ENCODE measurements around the gene ARID5B.

The ARID5B gene

DNA sequence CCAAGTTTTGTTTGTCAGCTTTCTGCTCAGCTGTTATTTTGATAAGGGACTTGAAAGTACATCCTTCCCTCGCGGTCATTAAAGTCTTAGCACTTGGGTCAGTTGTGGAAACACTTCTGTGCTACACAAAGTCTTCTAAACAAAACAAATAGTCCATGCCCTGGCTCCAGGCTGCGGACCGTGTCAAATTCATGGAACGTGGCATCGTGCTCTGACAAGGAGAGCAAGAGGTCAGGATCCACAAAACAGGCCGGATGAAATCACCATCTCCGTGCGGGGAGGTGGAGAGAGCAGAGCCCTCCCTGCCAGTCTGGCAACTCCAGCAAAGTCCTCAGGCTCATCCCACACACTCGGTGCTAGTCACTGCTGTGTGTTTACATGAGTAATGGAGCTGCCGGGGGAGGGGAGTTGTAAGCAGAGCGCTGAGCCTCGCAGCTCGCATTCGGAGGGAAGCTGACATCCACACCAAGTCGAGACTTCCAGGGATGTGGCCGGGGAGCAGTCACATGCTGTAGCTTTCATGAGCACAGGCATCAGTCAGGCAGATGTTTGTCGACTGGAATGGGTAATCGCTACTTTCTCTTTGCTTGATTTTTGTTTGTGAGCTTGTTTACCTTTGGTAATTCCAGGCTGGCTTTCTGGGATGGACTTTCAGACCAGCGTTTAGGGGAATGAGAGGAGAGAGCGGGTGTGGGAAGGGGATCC lies 147.6 kb downstream of the ARID5B start:
- no peaks in the 10 kb centered on the region for H3K9me3 ChIP-seq (ENCODE audit: insufficient read depth, low read length, severe bottlenecking)
- H3K4me2 ChIP-seq (ENCODE audit: insufficient read depth, low read length), result no peak overlapping the region
- H3K4me1 ChIP-seq (ENCODE audit: insufficient read depth, low read length), result peaks cover 8% of the 10 kb centered on the region; the same call in 1 of the 2 replicates
- TF ChIP-seq, protein P1, sequence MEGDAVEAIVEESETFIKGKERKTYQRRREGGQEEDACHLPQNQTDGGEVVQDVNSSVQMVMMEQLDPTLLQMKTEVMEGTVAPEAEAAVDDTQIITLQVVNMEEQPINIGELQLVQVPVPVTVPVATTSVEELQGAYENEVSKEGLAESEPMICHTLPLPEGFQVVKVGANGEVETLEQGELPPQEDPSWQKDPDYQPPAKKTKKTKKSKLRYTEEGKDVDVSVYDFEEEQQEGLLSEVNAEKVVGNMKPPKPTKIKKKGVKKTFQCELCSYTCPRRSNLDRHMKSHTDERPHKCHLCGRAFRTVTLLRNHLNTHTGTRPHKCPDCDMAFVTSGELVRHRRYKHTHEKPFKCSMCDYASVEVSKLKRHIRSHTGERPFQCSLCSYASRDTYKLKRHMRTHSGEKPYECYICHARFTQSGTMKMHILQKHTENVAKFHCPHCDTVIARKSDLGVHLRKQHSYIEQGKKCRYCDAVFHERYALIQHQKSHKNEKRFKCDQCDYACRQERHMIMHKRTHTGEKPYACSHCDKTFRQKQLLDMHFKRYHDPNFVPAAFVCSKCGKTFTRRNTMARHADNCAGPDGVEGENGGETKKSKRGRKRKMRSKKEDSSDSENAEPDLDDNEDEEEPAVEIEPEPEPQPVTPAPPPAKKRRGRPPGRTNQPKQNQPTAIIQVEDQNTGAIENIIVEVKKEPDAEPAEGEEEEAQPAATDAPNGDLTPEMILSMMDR (IDR thresholded peaks at IDR 0.05; ENCODE audit: borderline replicate concordance, extremely low read depth, low read length, poor library complexity, severe bottlenecking), result no peak
- TF ChIP-seq EZH2 (IDR thresholded peaks at IDR 0.05; ENCODE audit: borderline replicate concordance, low read depth, low read length, severe bottlenecking), result no peak
- no peak for DNase-seq
- H3K36me3 ChIP-seq (ENCODE audit: insufficient read depth, low read length), result no peaks in the 10 kb centered on the region
- no peak overlapping the region for H3K4me3 ChIP-seq (ENCODE audit: low read depth in 1 of 2, low read length in 2 of 2)
- no peaks in the 10 kb centered on the region for H4K20me1 ChIP-seq (ENCODE audit: insufficient read depth, low read length)
- ATAC-seq (ENCODE audit: insufficient read depth, low read depth), result no peak
- no peak overlapping the region for H2AFZ ChIP-seq (ENCODE audit: low read depth, low read length)
- H3K27ac ChIP-seq (ENCODE audit: low read length), result no peak overlapping the region
- H3K9ac ChIP-seq (ENCODE audit: low read depth, low read length), result no peak overlapping the region
- no peaks in the 10 kb centered on the region for H3K79me2 ChIP-seq (ENCODE audit: insufficient read depth, low read length)
- no peaks in the 10 kb centered on the region for H3K27me3 ChIP-seq (ENCODE audit: insufficient read depth, low read length, poor library complexity)

DNA sequence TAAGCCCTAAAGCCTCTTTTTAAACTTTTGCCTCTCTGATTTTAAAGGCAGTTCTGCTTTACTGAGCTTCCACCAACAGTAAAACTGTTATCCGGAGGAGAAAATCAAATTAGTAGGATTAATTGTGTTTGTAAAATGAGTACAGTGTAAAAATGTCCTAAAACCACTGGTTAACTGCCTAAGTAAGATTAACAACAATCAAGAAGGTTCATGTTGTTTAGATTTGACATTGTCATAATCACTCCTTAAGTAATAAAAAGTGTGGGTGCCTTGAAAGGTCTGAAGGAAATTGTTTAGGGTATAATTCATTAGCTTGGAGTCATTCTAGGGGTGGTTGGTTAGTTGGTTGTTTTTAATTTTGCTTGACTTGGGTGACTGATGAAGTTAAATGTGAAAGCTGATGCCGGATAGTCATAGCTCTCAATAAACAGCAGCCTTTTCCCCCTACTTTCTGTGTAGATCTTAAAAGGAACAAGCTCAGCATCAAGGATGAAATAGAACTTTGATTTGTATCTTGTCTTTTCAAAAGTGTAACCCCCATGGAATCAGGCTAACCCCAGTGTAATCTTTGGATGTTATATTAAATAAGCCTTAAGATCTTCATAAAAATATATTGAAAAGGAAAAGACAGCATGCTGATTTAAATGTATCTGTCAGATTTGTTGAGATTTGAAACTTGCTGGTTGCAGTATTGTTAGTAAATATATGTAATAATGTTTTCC lies 148.3 kb downstream of the ARID5B start:
- H4K20me1 ChIP-seq (ENCODE audit: insufficient read depth, low read length), result no peaks in the 10 kb centered on the region
- no peaks in the 10 kb centered on the region for H3K79me2 ChIP-seq (ENCODE audit: insufficient read depth, low read length)
- ATAC-seq (ENCODE audit: insufficient read depth, low read depth), result no peak

DNA sequence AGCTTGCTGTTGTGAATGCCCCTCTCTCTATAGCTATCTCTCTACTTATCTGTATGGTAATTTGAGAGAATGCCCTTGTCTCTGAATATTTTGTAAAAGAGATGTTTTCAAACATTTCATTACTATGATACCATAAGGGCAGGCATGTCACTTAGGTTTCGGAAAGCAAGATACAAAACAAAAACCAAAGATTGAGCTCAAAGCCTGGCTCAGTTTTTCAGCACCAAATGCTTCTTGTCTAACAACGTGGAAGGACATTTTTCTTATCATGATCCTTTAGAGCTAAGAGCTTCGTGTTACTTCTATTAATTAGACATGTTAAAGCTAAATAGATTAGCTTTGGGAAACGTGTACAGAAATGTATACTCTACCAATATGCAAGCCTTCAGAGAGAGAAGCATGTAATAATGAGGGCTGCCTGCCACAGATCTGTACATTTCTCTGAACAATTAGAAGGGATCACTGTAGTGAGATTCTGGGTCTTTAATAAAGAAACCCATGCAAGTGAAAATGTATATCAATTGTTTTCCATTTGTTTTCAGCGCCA lies 148.9 kb downstream of the ARID5B start:
- H3K9ac ChIP-seq (ENCODE audit: low read depth, low read length), result no peak overlapping the region
- no peaks in the 10 kb centered on the region for H3K9me3 ChIP-seq (ENCODE audit: insufficient read depth, low read length, severe bottlenecking)
- H3K27ac ChIP-seq (ENCODE audit: low read length), result no peak overlapping the region
- TF ChIP-seq EZH2 (IDR thresholded peaks at IDR 0.05; ENCODE audit: borderline replicate concordance, low read depth, low read length, severe bottlenecking), result no peak
- TF ChIP-seq, protein P1 (IDR thresholded peaks at IDR 0.05; ENCODE audit: borderline replicate concordance, extremely low read depth, low read length, poor library complexity, severe bottlenecking), result no peak
- H3K4me3 ChIP-seq (ENCODE audit: low read depth in 1 of 2, low read length in 2 of 2), result no peak overlapping the region
- no peak overlapping the region for H2AFZ ChIP-seq (ENCODE audit: low read depth, low read length)
- DNase-seq (no peak), ATAC-seq (ENCODE audit: insufficient read depth, low read depth) (no peak)
- H3K36me3 ChIP-seq (ENCODE audit: insufficient read depth, low read length), result no peaks in the 10 kb centered on the region
- no peaks in the 10 kb centered on the region for H3K27me3 ChIP-seq (ENCODE audit: insufficient read depth, low read length, poor library complexity)
- no peaks in the 10 kb centered on the region for H3K79me2 ChIP-seq (ENCODE audit: insufficient read depth, low read length)
- H3K4me1 ChIP-seq (ENCODE audit: insufficient read depth, low read length), result peaks cover 8% of the 10 kb centered on the region; the same call in 1 of the 2 replicates
- H4K20me1 ChIP-seq (ENCODE audit: insufficient read depth, low read length), result no peaks in the 10 kb centered on the region
- no peak overlapping the region for H3K4me2 ChIP-seq (ENCODE audit: insufficient read depth, low read length)

More for the DNA sequence above, 148.3 kb downstream of the ARID5B start:
- TF ChIP-seq, protein P1 (IDR thresholded peaks at IDR 0.05; ENCODE audit: borderline replicate concordance, extremely low read depth, low read length, poor library complexity, severe bottlenecking), result no peak
- TF ChIP-seq EZH2 (IDR thresholded peaks at IDR 0.05; ENCODE audit: borderline replicate concordance, low read depth, low read length, severe bottlenecking), result no peak
- no peak overlapping the region for H3K27ac ChIP-seq (ENCODE audit: low read length)
- DNase-seq, result no peak
- H3K36me3 ChIP-seq (ENCODE audit: insufficient read depth, low read length), result no peaks in the 10 kb centered on the region
- H3K4me2 ChIP-seq (ENCODE audit: insufficient read depth, low read length), result no peak overlapping the region
- H3K4me3 ChIP-seq (ENCODE audit: low read depth in 1 of 2, low read length in 2 of 2), result no peak overlapping the region
- H3K27me3 ChIP-seq (ENCODE audit: insufficient read depth, low read length, poor library complexity), result no peaks in the 10 kb centered on the region
- no peak overlapping the region for H3K9ac ChIP-seq (ENCODE audit: low read depth, low read length)
- H3K9me3 ChIP-seq (ENCODE audit: insufficient read depth, low read length, severe bottlenecking), result no peaks in the 10 kb centered on the region
- peaks cover 8% of the 10 kb centered on the region; the same call in 1 of the 2 replicates for H3K4me1 ChIP-seq (ENCODE audit: insufficient read depth, low read length)
- H2AFZ ChIP-seq (ENCODE audit: low read depth, low read length), result no peak overlapping the region
